ENCODE data around the gene MTA2.
A peak's percentile ranks its signal among the peaks of the same experiment; 100 is the strongest.

Gene MTA2

DNA sequence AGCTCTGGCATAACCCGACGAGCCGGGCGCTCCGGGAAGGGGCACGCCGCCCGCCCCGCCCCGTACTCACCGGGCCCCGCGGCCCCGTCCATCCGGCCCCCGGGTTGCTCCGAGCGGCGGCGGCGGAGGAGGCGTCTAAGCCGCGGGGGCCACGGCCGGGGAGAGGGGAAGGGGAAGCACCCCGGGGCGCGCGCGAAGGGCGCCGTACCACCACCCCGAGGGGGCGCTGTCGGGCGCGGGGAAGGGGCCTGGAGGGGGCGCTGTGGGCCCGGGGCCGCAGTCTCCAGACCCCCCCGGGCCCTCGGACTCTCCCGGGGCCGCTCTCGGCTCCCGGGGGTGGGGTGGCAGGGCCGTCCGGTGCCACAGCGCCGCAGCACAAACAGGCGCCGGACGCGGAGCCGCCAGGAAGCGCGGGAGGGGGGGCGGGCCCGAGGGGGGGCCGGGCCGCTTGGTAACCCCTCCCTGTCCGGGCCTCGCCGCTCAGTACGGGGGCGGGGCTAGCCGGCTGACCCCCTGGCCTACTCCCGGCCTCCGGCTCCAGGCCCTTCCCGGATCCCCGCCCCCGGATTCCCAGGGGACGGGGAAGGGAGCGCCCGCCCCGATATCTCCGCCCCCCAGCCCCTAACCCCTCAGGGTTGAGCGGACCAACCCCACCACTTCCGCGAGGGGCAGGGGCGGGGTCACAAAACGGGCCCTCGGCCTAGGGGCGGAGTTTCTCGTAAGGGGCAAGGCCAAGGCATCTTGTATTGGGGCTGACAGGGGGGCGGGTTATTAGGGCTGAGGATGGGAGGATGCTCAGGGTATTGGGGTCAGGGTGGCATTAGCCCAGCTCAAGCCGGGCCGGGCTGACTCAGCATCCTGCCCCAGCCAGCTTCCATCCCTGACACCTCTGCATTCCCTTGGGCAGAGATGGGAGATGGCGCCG lies 11.0 kb upstream of the MTA2 start, which contains the start of the genes EML3 and ROM1:
EML3 (minus strand) TSS at position 410 of the 925 bp plus-strand sequence; CDS start at position 92, 318 bp downstream.
ROM1 (plus strand) TSS at position 892 of the 925 bp plus-strand sequence; CDS start at position 917, 25 bp downstream.
- DNase-seq (ENCODE audit: low read depth in 3 of 3): peak; percentile 70 to 86 (median 71)

DNA sequence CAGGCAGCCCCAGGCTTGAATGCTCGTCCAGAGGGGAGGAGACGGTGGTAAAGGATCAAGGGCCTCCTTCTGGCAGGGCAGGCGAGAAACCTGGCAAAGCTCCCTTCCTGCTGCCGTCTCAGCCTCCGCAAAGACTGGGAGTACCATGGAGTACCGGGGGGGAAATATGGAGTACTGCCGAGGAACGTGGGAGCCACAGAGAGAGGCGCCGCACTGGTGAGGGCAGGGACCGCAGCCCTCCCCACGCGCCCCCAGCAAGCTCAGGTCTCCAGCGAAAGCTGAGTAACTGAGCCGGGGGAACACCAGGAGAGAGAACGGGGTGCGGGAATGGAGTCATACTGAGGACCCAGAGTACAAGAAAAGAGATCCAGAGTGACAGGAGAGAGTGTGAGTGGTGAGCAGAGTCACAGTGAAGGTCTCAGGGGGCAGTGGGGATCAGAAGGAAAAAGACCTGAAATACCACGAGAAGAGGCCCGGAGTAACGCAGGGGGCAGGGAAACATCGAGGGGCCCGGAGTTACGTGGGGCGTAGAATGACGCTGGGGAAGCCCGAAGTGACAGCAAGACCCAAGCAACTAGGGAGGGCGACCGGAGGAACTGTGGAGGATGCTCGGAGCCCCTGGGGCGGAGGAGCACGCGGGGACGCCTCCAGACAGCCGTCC lies 10.2 kb upstream of the MTA2 start:
- DNase-seq (ENCODE audit: low read depth in 3 of 3): peak in 2 of 3 donors; percentile 31 to 53

DNA sequence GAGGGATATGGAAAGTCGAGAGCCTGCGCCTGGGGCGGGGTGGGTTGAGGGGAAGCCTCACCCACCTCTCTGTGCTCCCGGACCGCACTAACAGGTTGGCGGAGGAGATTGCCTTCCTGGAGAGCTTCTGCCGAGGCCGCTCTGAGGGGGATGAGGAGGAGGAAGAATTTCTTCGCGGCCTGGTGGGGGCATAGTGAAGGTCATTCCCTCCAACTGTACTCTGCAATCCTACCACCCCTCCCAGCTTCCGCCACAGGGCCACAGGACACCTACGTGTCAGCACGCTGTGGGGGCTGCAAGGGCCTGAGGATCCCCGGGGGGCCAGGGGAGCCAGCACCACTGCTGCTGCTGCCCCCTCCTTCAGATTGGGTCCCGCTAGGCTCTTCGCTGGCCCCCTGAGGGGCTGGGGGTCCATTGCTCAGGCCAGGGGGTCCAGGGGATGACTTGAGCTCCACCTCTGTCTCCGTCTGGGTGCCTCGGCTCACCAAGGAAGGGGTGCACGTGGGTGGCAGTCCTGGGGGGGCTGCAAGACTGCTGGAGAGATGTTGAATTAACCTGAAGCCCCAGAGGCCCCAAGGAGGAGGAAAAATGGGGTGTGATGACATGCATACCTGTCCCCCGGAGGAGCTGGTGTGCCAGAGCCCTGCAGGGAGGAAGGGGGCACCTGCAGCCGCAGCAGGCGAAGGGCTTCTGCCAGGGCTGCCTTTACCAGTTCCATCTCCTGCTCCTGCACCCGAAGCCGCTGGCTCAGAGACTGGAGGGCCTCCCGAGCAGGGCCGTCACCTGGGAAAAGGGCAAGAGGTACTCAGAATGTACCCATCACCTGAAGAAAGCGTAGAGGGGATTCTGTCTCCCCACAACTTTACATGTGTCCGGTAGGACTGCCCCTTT lies 9.4 kb upstream of the MTA2 start:
- DNase-seq (ENCODE audit: low read depth in 3 of 3): no peak

DNA sequence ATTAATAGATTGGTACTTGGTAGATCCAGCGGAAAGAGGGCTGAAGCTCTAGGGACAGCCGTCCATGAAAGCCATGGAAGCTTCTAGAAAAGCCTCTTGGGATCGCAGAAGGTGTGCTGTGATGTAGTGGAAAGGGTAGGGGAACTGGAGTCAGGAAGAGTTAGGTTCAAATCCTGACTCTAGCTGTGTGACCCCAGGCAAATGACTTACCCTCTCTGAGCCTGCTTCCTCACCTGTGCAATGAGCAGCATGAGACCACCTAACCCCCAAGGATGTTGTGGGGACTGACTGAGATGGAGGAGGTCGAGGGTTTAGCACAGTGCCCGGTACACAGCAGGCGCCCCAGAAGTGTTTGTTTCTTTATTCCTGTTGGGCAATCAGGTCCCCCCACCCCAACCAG lies 8.7 kb upstream of the MTA2 start:
- DNase-seq (ENCODE audit: low read depth in 3 of 3): no peak

DNA sequence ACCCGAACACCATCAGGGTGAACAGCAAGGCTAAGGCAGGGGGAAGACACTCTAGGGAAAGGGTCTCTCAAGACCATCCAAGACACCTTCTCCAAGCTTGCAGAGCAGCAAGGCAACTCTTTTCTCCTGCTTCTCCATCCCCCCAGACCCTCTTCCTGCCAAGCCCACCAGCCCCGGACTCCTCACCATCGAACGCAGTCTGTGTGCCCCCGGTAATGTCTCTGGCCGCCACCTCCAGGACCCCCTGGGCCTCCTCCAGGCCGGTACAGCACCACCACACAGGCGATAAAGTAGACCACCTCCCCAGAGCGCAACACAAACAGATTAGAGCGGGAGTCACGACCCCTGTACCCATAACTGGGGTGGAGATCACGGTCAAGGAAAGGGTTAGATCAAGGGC lies 7.1 kb upstream of the MTA2 start:
- no peak for DNase-seq (ENCODE audit: low read depth in 3 of 3)

DNA sequence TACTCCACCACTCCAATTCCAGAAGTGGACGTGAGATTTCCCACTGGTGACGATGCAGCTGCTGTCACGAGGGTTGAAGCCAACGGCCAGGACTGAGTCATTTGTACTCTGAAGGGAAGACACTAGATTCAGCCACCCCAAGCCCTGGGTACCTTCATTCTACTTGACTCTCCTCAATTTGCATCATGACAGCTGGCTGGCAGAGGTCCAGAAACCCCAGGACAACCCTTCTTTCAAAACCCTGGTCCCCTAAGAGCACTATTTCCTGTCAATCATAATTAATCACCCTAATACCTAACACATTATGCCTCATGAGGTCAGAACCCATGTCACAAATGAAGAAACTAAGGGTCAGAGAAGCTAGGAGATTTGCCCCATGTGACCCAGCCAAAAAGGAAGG lies 6.0 kb upstream of the MTA2 start:
- no peak for DNase-seq (ENCODE audit: low read depth in 3 of 3)

DNA sequence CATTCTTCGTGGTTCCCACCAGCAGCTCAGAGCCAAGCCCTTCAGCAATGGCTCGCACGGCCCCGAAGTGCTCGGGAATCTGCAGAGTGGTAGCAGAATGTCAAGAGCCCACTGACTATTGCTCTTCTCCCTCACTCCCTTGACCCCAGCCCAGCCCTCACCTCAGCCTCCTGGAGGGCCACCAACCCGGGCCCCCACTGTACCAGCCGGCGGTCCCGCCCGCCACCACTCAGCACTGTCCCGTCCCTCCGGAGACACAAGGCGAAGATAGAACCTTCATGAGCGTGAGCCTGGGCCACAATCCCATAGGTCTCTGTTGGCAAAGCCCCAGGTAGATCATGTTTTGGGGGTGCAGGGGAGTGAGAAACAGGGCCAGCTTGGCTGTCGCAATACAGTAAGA lies 4.2 kb upstream of the MTA2 start:
- no peak for DNase-seq (ENCODE audit: low read depth in 3 of 3)

DNA sequence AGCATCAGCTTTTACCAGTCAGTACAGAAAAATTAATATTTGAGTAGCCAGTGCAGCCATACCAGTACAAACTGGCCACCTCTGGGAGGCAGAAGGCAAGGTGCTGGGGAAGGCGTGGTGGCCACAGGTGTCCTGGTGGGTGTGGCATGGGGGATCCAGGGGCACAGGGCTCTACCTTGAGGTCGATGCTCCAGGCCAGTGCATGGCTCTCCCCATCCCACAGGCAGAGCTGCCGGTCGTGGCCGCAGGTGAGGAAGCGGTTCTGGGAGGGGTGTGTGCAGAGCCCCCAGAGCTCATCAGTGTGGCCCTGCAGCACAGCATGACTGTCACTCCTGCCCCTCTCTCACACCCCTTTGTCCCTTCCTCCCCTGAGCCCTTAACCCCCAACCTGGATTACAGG lies 3.8 kb upstream of the MTA2 start:
- DNase-seq (ENCODE audit: low read depth in 3 of 3): no peak

DNA sequence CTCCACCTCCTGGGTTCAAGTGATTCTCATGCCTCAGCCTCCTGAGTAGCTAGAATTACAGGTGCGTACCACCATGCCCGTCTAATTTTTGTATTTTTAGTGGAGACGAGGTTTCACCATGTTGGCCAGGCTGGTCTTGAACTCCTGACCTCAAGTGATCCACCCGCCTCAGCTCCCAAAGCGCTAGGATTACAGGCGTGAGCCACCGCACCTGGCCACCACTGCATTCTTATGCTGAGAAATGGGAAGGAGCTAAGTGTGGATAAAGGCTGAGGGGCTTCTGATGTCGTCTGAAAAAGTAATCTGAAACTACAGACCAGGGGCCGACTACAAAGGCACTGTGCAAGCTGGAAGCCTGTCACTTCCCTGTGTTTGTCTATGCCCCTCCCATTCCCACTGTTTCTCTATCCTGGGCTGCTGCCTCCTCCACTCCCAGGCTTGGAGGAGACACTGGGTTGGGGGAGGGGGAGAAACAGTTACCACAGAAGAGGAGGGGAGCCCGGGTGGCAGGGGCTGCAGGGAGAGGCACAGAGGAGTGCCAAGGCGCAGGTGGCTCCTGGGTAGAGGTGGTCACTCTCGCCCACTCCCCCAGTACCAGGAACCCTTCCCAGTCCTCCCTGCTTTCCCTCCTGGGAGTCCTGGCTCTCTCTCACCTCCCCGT lies 2.9 kb upstream of the MTA2 start:
- no peak for DNase-seq (ENCODE audit: low read depth in 3 of 3)

DNA sequence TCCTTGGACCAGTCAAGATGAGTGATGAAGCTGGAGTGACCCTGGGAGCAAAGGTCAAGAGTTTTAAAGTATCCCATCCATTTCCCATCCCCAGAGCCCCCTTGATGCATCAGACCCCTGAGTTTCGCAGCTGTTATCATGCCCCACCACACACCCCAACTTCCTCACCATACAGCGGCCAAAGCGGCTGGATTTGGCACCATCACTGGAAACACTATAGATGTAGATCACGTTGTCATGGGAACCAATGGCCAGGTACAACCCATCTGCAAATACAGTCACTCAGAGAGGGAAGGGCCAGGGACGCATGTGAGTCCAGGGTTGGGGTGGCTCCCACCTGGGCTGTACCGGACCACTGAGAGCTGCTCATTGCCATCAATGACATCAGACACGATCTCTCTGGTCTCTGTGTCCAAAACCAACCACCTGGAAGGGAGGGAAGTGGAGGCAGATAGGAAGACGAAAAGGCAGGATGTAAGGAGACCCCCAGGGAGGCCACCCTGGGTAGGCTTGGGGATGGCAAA lies 2.2 kb upstream of the MTA2 start:
- no peak for DNase-seq (ENCODE audit: low read depth in 3 of 3)

DNA sequence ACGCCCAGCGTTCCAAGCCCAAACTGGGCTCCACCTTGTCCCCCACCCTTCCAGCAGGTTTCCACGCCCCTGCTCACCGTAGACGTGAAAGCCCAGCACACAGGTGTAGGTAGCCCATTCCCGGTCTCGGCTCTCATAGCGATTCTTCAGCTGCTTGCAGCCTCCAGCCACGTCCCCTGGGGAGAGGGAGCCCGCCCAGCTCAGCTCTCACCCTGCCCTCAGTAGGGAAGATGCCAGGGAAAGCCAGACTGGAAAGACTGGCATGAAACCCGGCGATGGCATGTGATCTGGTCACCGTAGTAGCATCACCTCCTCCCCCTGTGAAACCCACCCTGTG lies 1.4 kb upstream of the MTA2 start:
- no peak for DNase-seq (ENCODE audit: low read depth in 3 of 3)

DNA sequence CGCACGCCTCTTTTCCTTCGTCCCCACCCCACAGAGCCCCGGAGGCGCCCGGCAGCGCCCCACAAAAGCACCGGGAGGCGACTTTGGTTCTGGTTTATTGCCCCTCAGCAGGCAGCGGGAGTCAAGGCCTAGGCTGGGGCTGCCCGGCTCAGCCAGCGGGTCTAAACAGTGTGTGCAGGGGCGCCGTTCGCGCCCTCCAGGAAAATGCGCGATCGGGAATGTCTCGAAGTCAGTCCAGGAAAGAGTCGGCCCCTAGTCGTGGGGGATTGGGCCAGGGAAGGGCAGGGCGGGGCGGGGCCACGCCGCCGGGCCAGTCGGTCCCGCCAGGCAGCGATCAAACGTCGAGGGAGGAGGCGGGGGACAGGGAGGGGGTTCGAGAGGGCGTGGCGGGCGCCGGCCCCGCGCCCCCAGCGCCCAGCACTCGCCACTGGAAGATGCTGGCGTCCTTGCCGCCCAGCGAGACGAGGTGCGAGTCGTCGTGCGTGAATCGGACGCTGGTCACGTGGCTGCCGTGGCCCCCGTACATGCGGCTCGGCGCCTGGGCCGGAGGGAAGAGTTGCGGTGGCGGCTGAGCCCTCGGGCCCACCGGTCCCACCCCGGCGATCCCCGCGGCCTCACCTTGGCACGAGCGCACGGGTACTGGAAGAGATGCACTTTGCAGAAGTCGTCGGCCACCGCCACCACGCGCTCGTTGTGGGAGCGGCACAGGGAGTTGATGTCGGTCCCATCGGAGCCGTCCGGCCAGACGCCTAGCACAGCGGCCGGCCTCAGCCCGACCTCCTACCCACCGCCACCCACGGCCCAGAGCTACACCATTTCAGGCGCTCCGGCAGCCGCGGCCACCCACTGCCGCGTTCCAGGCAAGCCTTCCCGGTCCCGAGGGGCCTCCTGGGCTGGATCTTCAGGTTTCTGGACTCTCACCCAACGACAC lies 741 bp upstream of the MTA2 start:
- DNase-seq (ENCODE audit: low read depth in 3 of 3): peak in 1 of 3 donors; percentile 14

DNA sequence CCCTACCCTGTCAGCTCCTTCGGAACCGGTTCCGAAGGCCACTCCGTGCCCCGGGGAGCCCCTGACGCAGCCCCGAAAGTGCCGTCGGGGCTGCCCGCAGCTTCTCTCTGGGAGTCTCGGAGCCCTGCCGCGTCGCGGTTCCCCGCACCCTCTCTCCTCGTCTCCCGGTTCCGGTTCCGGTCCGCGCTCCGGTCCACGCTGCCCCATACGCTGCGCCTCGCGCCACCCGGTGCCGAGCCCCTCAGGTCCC lies 618 bp downstream of the MTA2 start:
- no peak for DNase-seq (ENCODE audit: low read depth in 3 of 3)

DNA sequence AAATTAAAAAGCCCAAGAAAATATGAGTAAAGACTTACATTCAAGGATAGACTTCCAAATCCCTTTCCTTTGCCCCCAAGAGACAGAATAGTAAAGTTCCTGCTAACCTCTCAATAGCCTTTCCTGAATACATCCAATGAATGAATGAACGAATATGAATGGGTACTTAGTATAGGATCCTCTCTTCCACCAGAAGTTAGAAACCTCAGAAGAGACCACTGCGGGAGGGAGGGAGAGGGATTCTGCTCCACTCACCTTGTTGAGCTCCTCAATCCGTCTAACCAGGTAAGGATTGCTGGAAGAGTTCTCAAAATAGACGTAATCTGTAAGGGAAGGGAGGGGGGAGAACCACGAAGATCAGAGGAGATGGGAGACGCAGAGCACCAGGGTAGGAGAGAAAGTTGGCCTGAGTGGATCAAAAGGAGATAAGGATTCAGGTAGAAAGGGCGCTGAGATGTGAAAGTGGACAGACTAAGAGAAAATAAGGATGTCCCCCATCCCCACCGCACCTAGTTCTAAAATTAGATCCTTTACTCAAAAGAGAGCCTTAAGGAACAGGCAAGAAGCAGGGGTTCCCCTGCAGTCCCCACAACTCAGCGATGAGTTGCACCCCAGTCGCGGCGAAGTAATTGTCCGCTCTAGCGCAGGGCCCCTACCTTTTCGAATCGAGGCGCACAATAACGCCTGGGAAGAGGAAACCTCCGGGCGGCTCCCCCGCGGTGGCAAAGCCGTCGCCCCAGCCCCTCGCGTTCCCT lies 1.1 kb downstream of the MTA2 start:
- no peak for DNase-seq (ENCODE audit: low read depth in 3 of 3)

DNA sequence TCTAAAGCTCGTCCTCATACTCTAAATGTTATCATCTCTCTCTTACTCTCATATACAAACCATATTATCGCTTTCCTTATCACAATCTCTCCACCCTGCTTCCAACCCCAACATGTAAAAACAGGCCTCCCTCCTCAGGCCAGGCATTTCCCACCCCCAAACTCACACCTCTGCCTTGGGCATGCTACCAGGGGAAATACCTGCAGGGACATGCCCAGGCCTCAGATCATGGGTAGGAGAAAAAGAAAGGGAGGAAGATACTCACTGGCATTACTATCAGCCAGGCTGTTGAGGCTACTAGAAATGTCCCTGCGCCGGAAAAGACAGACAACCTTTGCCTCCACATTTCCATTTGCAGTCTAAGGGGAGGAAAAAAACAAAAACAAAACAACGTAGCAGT lies 1.8 kb downstream of the MTA2 start:
- no peak for DNase-seq (ENCODE audit: low read depth in 3 of 3)

DNA sequence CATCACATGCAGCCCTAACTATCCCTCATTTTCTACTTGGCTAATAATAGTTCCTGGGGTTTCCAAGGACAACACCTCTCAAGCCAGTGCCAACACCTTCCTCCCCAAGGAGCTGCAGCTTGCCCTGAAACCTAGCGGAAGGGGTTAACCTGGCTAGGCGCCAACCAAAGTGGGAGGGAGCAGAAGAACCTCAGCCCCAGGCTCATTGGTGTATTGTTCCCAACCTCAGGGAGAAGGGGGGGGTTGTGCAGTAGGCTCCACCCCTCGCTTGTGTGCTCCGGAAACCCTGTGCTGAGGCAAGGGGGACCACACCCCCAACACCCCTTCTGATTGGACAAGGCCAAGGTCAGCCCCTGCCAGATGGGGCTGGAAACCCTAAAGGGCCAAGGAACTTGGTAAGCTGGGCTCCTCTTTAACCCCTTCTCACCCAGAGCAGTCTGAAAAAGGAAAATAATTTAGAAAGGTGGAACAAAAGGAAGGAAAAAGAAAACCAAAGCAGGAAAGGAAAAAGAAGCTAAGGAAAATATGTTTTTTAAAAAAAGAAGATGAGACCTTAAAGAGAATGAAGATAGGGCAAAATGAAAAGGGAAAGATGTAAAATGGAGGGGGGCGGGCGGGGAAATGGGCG lies 2.5 kb downstream of the MTA2 start:
- peak; percentile 90 to 97 (median 96) for DNase-seq (ENCODE audit: low read depth in 3 of 3)

DNA sequence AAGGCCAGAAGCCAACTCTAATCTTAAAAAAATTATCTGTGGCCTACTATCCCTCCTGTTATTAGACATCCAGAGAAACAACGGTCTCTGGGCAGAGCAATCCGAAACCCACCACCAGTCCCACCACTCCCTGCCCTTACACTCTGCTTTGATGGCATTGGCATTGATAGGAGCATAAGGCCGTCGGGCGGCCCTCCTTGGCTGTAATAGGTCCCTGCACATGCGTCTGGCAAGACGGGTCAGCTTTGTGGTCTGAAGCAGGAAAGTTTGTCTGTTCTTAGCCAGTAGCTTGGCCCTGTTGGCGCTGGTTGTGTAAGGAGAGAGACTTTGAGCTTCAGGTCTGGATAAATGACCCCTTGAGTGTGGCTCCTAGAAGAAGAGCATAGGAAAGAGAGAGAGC lies 6.5 kb downstream of the MTA2 start:
- no peak for DNase-seq (ENCODE audit: low read depth in 3 of 3)

DNA sequence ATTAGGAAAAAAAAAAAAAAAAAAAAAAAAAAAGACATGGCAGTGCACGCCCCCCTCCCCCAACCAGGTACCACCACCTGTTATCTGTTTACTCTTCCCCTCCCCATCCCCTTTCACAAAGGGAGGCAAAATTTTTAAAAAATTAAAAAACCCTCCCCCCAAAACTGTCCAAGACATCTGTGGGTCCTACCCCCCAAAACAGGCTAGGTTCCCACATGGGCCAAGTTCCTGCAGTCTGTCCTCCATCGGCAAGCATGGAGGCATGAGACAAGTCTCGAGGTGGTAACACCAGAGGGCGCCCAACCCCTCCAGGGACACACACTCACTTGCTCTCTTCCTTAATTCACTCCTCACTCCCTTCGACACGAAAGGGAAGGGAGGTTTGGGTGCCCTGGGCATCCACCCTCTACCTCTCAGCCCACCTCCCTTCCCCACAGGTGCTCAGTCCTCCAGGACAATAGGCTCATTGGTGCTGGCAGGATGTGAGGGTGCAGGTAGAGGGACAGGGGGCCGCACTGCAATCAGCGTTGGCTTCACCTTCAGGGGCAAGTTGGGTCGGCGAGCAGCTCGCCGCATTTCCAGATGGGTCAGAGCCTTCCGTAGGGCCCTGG lies 8.1 kb downstream of the MTA2 start:
- peak; percentile 64 to 74 (median 66) for DNase-seq (ENCODE audit: low read depth in 3 of 3)

DNA sequence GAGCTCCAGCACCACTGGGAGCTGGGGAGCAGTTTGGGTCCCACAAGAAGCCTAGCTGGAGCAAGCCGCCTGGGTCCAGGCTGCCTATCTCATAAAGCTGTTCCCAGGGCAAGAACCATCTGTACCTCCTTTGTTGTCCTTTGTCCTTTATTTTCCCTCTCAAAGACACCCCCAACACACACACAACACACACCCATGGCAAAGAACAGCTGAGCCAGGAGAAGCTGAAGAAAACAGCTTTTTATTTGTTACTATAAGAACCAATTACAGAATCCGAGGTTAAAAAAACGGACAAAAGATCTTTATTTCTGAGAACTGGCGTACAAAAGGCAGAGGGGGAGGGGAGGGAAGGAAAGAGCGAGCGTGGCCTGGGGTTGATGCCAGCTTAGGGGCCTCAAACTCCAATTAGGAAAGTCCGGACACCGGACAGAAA lies 8.7 kb downstream of the MTA2 start:
- DNase-seq (ENCODE audit: low read depth in 3 of 3): no peak

All from stimulated activated CD4-positive, alpha-beta T cell treated with anti-CD3 and anti-CD28 coated beads, TNF-alpha, amount 100 ng/mL, for 48 hours (primary cell).